Osteoblast (primary cell): ENCODE results near the gene LRRC39. TPM values are rescaled to one million over a fixed set of nuclear protein-coding genes. Genes with fewer than 3 reads are reported as not detected.

Source experiments
- DNase-seq: peaks from one replicate; pipeline ENCODE4 v3.0.0; 2011; ENCODE audit warnings: low spot score, mixed read lengths; ENCODE audit not compliant: insufficient read length; ENCODE audit errors: missing footprints
- H2AFZ ChIP-seq: 2 replicates; pipeline ENCODE4 v1.6.0; 2011; ENCODE audit warnings: mild to moderate bottlenecking, low read length
- H3K27ac ChIP-seq: 2 replicates; pipeline ENCODE4 v1.5.1; 2011; ENCODE audit warnings: mild to moderate bottlenecking, low read depth, low read length, moderate library complexity
- H3K27me3 ChIP-seq: 2 replicates; pipeline ENCODE4 v1.6.0; 2012; ENCODE audit warnings: mild to moderate bottlenecking, control low read depth, inconsistent platforms, low read length, moderate library complexity; ENCODE audit not compliant: insufficient read depth
- H3K36me3 ChIP-seq: 2 replicates; pipeline ENCODE4 v1.5.1; 2011; ENCODE audit warnings: mild to moderate bottlenecking, low read length, control low read depth, moderate library complexity; ENCODE audit not compliant: insufficient read depth
- H3K4me1 ChIP-seq: 2 replicates; pipeline ENCODE4 v1.5.1; 2011; ENCODE audit warnings: mild to moderate bottlenecking, low read length, control low read depth, moderate library complexity; ENCODE audit not compliant: insufficient read depth
- H3K4me2 ChIP-seq: 2 replicates; pipeline ENCODE4 v1.6.0; 2011; ENCODE audit warnings: mild to moderate bottlenecking, low read length; ENCODE audit not compliant: insufficient read depth
- H3K4me3 ChIP-seq: fragments of 200-600 bp; sonication (generic); 3 replicates; pipeline ENCODE4 v1.5.1; 2012; ENCODE audit warnings: mild to moderate bottlenecking, low read length, inconsistent platforms; ENCODE audit not compliant: insufficient read depth
- H3K79me2 ChIP-seq: 2 replicates; pipeline ENCODE4 v1.6.0; 2012; ENCODE audit warnings: mild to moderate bottlenecking, low read length, control low read depth, inconsistent platforms; ENCODE audit not compliant: insufficient read depth
- H3K9me3 ChIP-seq: 2 replicates; pipeline ENCODE4 v1.5.1; 2011; ENCODE audit warnings: low read depth, low read length, control low read depth
- H4K20me1 ChIP-seq: 2 replicates; pipeline ENCODE4 v1.6.0; 2012; ENCODE audit warnings: mild to moderate bottlenecking, low read length, control low read depth; ENCODE audit not compliant: insufficient read depth
- CTCF ChIP-seq: IDR thresholded peaks from 2 replicates; pipeline ENCODE4 v1.5.1; 2011; ENCODE audit warnings: mild to moderate bottlenecking, low read depth, low read length, moderate library complexity; ENCODE audit errors: extremely low read depth
- total RNA-seq: library from RNA; depleted of rRNA; stranded (reverse); fragments of >200 nt; gene quantifications from 2 replicates; pipeline ENCODE4 v1.2.3, GENCODE V29; 2012

Gene LRRC39
- total RNA-seq, result 0.36 and 1.2 TPM in 2 replicates

GRCh38 chr1:100178091-100178490 lies at the start of gene LRRC39:
Gene LRRC39 (minus strand): TSS chr1:100178256. CDS start chr1:100168516, 9,740 bp downstream.
- no peak for TF ChIP-seq CTCF
- Histone ChIP-seq H3K79me2 (no peaks in the 10 kb centered on the region), H4K20me1 (no peaks in the 10 kb centered on the region), H3K4me2 (no peak within 1 kb of the TSS), H3K4me1 (no peaks in the 10 kb centered on the region), H2AFZ (no peak within 1 kb of the TSS), H3K9me3 (no peaks in the 10 kb centered on the region), H3K36me3 (no peaks in the 10 kb centered on the region), H3K4me3 (no peak within 1 kb of the TSS), H3K27ac (no peak within 1 kb of the TSS), H3K27me3 (no peaks in the 10 kb centered on the region)
- no peak for DNase-seq

DNA sequence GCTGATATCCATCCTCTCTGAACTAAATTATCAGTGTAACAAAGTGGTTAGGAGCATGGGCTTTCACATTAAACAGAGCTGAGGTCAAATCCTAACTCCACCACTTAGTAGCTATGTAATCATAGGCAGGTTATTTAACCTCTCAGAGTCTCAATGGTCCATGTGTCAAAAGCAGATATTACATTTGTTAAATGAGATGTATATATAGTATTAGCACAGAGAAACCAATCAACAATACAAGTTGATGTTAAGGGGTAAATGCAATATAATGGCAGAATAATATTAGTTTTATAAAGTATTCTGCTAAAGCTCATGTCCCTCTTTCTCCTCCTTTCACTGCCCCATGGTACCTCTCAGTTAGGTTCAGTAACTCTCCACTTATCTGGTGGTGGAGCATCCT lies 44.4 kb upstream of the LRRC39 start:
- TF ChIP-seq CTCF, result no peak
- Histone ChIP-seq H3K36me3 (no peaks in the 10 kb centered on the region), H3K4me2 (no peak overlapping the region), H3K79me2 (no peaks in the 10 kb centered on the region), H2AFZ (no peak overlapping the region), H3K9me3 (no peaks in the 10 kb centered on the region), H4K20me1 (no peaks in the 10 kb centered on the region), H3K4me3 (no peak overlapping the region), H3K27me3 (no peaks in the 10 kb centered on the region), H3K4me1 (no peaks in the 10 kb centered on the region), H3K27ac (no peak overlapping the region)
- DNase-seq, result no peak

DNA sequence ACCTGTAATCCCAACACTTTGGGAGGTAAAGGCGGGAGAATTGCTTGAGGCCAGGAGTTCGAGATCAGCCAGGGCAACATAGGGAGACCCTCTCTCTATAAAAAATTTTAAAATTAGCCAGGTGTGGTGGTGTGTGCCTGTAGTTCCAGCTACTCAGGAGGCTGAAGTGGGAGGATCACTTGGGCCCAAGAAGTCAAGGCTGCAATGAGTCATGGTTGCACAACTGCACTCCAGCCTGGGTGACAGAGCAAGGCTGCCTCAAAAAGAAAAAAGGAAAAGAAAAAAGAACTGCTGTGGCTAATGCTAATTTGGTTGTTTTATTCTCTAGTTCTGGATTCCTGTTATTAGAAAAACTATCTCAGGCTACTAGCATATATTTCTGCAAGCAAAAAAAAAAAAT lies 41.8 kb upstream of the LRRC39 start:
- no peak for TF ChIP-seq CTCF
- DNase-seq, result no peak
- H3K4me2 ChIP-seq, result no peak overlapping the region
- H3K4me3 ChIP-seq, result no peak overlapping the region
- no peaks in the 10 kb centered on the region for H3K27me3 ChIP-seq
- no peak overlapping the region for H2AFZ ChIP-seq
- H4K20me1 ChIP-seq, result no peaks in the 10 kb centered on the region
- H3K9me3 ChIP-seq, result no peaks in the 10 kb centered on the region
- no peaks in the 10 kb centered on the region for H3K4me1 ChIP-seq
- H3K79me2 ChIP-seq, result no peaks in the 10 kb centered on the region
- H3K27ac ChIP-seq, result no peak overlapping the region
- H3K36me3 ChIP-seq, result peaks cover 9% of the 10 kb centered on the region

DNA sequence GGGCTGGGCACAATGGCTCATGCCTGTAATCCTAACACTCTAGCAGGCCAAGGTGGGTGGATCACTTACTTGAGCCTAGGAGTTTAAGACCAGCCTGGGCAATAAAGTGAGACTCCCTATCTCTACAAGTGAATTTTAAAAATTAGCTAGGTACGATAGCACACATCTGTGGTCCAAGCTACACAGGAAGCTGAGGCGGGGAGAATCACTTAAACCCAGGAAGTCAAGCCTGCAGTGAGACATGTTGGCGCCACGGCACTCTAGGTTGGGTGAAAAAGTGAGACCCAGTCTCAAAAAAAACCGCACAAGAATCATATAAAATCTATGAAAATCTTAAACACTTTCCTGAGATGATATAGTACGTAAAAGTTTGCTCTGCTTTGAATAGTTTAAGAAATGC lies 41.4 kb upstream of the LRRC39 start:
- Histone ChIP-seq H3K4me2 (no peak overlapping the region), H3K36me3 (peaks cover 13% of the 10 kb centered on the region), H2AFZ (no peak overlapping the region), H3K79me2 (no peaks in the 10 kb centered on the region), H3K4me1 (no peaks in the 10 kb centered on the region), H4K20me1 (no peaks in the 10 kb centered on the region), H3K27ac (no peak overlapping the region), H3K27me3 (no peaks in the 10 kb centered on the region), H3K9me3 (no peaks in the 10 kb centered on the region), H3K4me3 (no peak overlapping the region)
- no peak for DNase-seq
- no peak for TF ChIP-seq CTCF
